Transverse colon (tissue), 4 donors: ENCODE measurements around the gene ACOT11. TPM values are rescaled to one million over a fixed set of nuclear protein-coding genes. Genes with fewer than 3 reads are reported as not detected.

Experiments used
- DNase-seq: peaks from one replicate; pipeline ENCODE4 v3.0.0-alpha.2; 2019
- H3K27ac ChIP-seq, 4 donors: fragments of 200-600 bp; sonication (generic); 2 replicates each; pipeline ENCODE4 v1.5.1; 2016 to 2018; ENCODE audit warnings: inconsistent platforms in 4 of 4
- H3K27me3 ChIP-seq: fragments of 200-600 bp; sonication (generic); 2 replicates; pipeline ENCODE4 v1.5.1; 2017; ENCODE audit warnings: inconsistent platforms
- H3K36me3 ChIP-seq, 4 donors: fragments of 200-600 bp; sonication (generic); 2 replicates each; pipeline ENCODE4 v1.5.1; 2017 to 2019; ENCODE audit warnings: inconsistent platforms in 4 of 4
- H3K4me1 ChIP-seq, 4 donors: fragments of 200-600 bp; sonication (generic); 2 replicates each; pipeline ENCODE4 v1.5.1; 2017 to 2020; ENCODE audit warnings: inconsistent platforms in 4 of 4
- H3K4me3 ChIP-seq, 4 donors: fragments of 200-600 bp; sonication (generic); 1 replicate in 1 of 4; 2 replicates in 3 of 4; pipeline versions ENCODE4 v1.5.1 to v1.6.1; 2017 to 2019; ENCODE audit warnings: inconsistent platforms in 4 of 4
- H3K9me3 ChIP-seq, 2 donors: fragments of 200-600 bp; sonication (generic); 2 replicates each; pipeline ENCODE4 v1.5.1; 2017 to 2019; ENCODE audit warnings: inconsistent platforms in 2 of 2
- EP300 ChIP-seq: sonication (generic); formaldehyde crosslinking; IDR thresholded peaks from one replicate; pipeline ENCODE4 v1.6.1; 2017; ENCODE audit warnings: antibody characterized with exemption, low read depth
- POLR2A ChIP-seq: fragments of 450-650 bp; IDR thresholded peaks from one replicate; pipeline ENCODE4 v1.6.1; 2016; ENCODE audit warnings: antibody characterized with exemption, mild to moderate bottlenecking, moderate library complexity
- POLR2AphosphoS5 ChIP-seq, 3 donors: sonication (generic); formaldehyde crosslinking; IDR thresholded peaks; one replicate each; pipeline ENCODE4 v1.6.1; 2016; ENCODE audit warnings: antibody characterized with exemption in 3 of 3
- WGBS, 2 donors: methylation state at CpG; one replicate each; pipeline ENCODE4 v1.1.5; 2018; ENCODE audit warnings: low coverage in 1 of 2; 5-methylcytosine and 5-hydroxymethylcytosine counted together
- in situ Hi-C, 4 donors: fragments of 200-750 bp; cut with MboI; loops; one replicate each; pipeline versions ENCODE4 v1.15.0 to v1.15.1; 2017; ENCODE audit warnings: low sequenced_read_pairs in 3 of 4, low pct_ligation_motif_present in 1 of 4, low pct_unique_long_range_greater_than_20kb in 1 of 4
- intact Hi-C: fragments of 100-400 bp; cut with DNase I; formaldehyde crosslinking; loops from one replicate; pipeline ENCODE4 v1.15.1; 2023; ENCODE audit warnings: low total_unique reads
- total RNA-seq, 4 donors: library from RNA; depleted of rRNA; stranded (reverse); fragments of >200 nt; gene quantifications; one replicate each; pipeline ENCODE4 v1.1.0, GENCODE V29; 2016
- TF ChIP-seq, protein P1 (sequence below), 5 experiments: fragments of 200-600 bp in 3 of 5; fragments of 450-650 bp in 2 of 5; sonication (generic) in 3 of 5; IDR thresholded peaks; 1 replicate in 2 of 5; 2 replicates in 3 of 5; pipeline ENCODE4 v1.5.1; 2016 to 2017; ENCODE audit warnings: antibody characterized with exemption in 5 of 5, inconsistent platforms in 3 of 5, mild to moderate bottlenecking in 2 of 5, moderate library complexity in 1 of 5

The ACOT11 gene
- total RNA-seq, 4 donors from 2014 or later = 70.6 to 79.7 (median 75.3) TPM

GRCh38 chr1:54542962-54543539 lies 5.0 kb upstream of the ACOT11 start:
- whole genome bisulfite sequencing, 2 donors = 29 to 46% methylated on average over 11 to 12 of the region's 12 CpGs

DNA sequence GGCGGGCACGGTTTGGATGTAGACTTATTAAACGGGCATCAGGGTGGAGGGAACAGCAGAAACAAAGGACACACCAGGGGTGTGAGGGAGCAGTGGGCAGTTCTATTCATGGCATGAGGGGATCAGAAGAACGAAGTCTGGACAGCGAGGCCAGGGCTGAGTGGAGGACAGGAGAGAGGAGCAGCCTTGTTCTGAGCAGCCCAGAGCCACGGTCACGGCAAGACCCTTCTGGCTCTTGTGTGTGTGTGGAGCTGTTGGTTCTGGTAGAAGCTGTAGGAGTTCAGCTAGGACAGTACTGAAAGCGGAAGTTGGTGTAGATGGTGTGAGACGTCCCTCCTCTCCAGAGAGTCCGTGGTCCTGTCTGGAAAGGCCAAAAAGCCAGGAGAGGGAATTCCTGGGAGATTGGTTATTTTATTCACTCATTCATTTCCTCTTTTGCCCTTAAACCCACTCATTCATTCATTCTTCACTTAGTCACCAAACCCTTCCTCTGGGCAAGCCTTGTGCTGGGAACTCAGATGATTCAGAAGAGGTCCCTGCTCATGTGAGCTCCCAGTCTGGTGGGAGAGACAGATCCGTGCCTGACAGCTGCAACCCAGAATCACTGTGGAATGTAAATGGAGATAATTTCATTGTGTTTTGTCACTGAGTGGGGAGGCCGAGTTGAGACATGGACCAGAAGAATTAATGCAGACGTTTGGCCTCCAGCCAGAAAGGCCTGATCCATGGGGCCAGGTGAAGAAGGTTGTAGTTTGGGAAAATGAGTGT lies 4.1 kb upstream of the ACOT11 start:
- Histone ChIP-seq H3K4me1 (peaks cover 6 to 38% (median 25%) of the 10 kb centered on the region in 4 donors), H3K36me3 (no peaks in the 10 kb centered on the region), H3K27ac (peak overlapping the region in 3 of 4 donors; percentile 89 to 91 (median 89)), H3K4me3 (no peak overlapping the region), H3K27me3 (no peaks in the 10 kb centered on the region), H3K9me3 (no peaks in the 10 kb centered on the region)
- WGBS, 2 donors = 77 to 98% methylated on average over 5 to 13 of the region's 13 CpGs
- no peak for DNase-seq
- in situ Hi-C loops = no loop called here
- TF ChIP-seq POLR2AphosphoS5 (IDR thresholded peaks at IDR 0.05) (no peak), EP300 (no peak)
- intact Hi-C loops = no loop called here

More at GRCh38 chr1:54542962-54543539, 5.0 kb upstream of the ACOT11 start:
- TF ChIP-seq, protein P1, sequence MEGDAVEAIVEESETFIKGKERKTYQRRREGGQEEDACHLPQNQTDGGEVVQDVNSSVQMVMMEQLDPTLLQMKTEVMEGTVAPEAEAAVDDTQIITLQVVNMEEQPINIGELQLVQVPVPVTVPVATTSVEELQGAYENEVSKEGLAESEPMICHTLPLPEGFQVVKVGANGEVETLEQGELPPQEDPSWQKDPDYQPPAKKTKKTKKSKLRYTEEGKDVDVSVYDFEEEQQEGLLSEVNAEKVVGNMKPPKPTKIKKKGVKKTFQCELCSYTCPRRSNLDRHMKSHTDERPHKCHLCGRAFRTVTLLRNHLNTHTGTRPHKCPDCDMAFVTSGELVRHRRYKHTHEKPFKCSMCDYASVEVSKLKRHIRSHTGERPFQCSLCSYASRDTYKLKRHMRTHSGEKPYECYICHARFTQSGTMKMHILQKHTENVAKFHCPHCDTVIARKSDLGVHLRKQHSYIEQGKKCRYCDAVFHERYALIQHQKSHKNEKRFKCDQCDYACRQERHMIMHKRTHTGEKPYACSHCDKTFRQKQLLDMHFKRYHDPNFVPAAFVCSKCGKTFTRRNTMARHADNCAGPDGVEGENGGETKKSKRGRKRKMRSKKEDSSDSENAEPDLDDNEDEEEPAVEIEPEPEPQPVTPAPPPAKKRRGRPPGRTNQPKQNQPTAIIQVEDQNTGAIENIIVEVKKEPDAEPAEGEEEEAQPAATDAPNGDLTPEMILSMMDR (IDR thresholded peaks at IDR 0.05) = no peak
- no peak for TF ChIP-seq EP300
- TF ChIP-seq POLR2AphosphoS5 (IDR thresholded peaks at IDR 0.05) = no peak
- no peak for TF ChIP-seq POLR2A
- in situ Hi-C loops = no loop called here
- intact Hi-C loops = no loop called here
- no peaks in the 10 kb centered on the region for H3K9me3 ChIP-seq
- H3K36me3 ChIP-seq = no peaks in the 10 kb centered on the region
- H3K4me3 ChIP-seq = peak overlapping the region in 3 of 4 donors; percentile 46 to 85 (median 61)
- H3K27me3 ChIP-seq = no peaks in the 10 kb centered on the region
- H3K27ac ChIP-seq = peak overlapping the region; percentile 88 to 91 (median 89)
- peaks cover 6 to 36% (median 21%) of the 10 kb centered on the region in 4 donors for H3K4me1 ChIP-seq
- DNase-seq = no peak

DNA sequence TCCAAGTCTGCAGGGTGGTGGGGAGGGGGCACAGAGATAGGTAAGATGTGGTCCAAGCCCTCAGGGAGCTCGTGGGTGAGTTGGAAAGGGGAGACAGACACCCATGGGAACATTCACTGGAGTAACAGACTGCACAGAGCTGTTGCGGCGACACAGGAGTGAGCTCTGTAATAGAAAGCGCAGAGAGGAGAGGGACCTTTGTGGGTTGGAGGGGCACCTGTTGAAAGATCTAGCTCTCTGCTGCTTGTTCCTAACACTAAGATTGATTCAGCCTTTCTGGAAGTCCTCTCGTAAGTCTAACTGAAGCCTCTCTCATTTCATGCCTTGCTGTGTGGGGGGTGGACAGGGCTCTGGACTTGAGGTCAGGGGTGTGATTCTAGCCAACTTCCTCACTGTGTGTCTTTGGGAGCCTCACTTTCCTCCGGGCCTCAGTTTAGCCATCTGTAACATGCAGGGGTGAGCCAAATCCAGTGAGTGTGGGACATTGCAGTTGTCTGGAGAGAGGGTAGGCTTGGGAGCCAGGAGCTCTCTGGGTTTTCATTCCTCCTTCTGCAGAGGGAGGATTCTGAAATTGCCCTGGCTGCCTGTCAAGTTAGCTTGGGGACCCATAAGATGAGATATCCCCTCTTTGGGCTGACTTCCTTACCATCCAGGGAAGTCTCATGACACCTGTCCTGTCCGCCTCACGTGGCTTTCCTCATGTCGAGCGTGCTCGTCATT lies 2.0 kb upstream of the ACOT11 start:
- no peak for DNase-seq
- H3K27me3 ChIP-seq = no peaks in the 10 kb centered on the region
- WGBS, 2 donors = 89% methylated on average over 11 of the region's 11 CpGs; no CpG with 5 or more reads in 1 of the 2 donors
- H3K4me1 ChIP-seq = peaks cover 14 to 46% (median 34%) of the 10 kb centered on the region in 4 donors
- intact Hi-C loops (loop anchor here (5.0 kb wide), 1 partner anchor 36 kb away; no protein-coding TSS in a partner anchor), in situ Hi-C loops (no loop called here)
- TF ChIP-seq POLR2AphosphoS5 (IDR thresholded peaks at IDR 0.05) (no peak), POLR2A (no peak), EP300 (no peak)
- TF ChIP-seq, protein P1 (IDR thresholded peaks at IDR 0.05) = no peak
- H3K9me3 ChIP-seq = no peaks in the 10 kb centered on the region
- H3K4me3 ChIP-seq = no peak overlapping the region
- H3K27ac ChIP-seq = peak overlapping the region in 3 of 4 donors; percentile 67 to 87 (median 73)
- no peaks in the 10 kb centered on the region for H3K36me3 ChIP-seq

DNA sequence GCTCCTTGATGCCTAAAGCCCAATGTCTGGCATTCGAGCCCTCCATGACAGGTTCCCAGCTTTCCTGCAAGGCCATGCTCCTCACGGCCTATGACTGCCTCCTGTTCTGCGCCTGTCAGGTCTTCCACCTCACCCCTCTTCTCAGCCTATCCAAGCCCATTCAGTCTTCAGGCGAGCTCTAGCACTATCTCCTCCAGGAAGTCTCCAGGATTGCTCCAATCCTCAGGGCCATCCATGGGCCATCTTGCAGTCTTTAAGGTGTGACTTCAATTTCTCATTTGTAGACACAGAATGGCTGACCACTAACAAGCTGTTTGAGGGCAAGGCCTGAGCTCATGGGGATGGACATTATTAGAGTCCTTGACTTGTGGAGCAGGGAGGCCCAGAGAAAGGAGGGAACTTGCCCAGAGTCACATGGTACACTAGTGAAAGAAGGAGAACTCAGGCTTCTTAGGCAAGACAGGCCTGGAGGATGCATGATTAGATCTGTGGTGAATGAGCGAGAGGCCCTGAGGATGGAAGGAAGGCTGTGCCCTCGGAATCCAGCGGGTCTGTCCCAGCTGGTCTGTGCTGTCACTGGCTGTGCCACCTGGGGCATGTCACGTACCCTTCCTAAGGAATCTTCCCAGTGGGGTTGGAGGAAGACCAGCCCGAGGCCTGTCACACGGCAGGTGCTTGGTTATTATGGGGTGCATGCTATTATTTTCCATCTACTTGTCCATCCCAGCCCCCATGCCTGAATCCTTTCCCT lies 1.2 kb upstream of the ACOT11 start:
- intact Hi-C loops = loop anchor here (5.0 kb wide), 1 partner anchor 35 kb away; no protein-coding TSS in a partner anchor
- Histone ChIP-seq H3K36me3 (no peaks in the 10 kb centered on the region), H3K4me3 (no peak overlapping the region), H3K27ac (peak overlapping the region; percentile 61 to 87 (median 70)), H3K4me1 (peaks cover 9 to 40% (median 28%) of the 10 kb centered on the region in 4 donors), H3K9me3 (no peaks in the 10 kb centered on the region), H3K27me3 (no peaks in the 10 kb centered on the region)
- TF ChIP-seq, protein P1 (IDR thresholded peaks at IDR 0.05) = no peak
- no peak for TF ChIP-seq EP300
- TF ChIP-seq POLR2A = no peak
- TF ChIP-seq POLR2AphosphoS5 (IDR thresholded peaks at IDR 0.05) = no peak
- WGBS, 2 donors = 82 to 100% methylated on average over 1 to 10 of the region's 10 CpGs
- no peak for DNase-seq
- in situ Hi-C loops = no loop called here
